Stimulated activated CD4-positive, alpha-beta T cell treated with anti-CD3 and anti-CD28 coated beads, Interleukin-4, amount 100 ng/mL, for 4 hours (primary cell): ENCODE results near the gene SECISBP2L.

Experiments
- DNase-seq, 2 experiments: peaks; one replicate each; pipeline ENCODE4 v3.0.0-alpha.2; 2020

Gene SECISBP2L

GRCh38 chr15:48962662-48963523 is 83.4 kb downstream of the SECISBP2L start:
- no peak for DNase-seq

- DNase-seq, result no peak
Observed at GRCh38 chr15:48955967-48956366, 90.3 kb downstream of the SECISBP2L start.

DNA sequence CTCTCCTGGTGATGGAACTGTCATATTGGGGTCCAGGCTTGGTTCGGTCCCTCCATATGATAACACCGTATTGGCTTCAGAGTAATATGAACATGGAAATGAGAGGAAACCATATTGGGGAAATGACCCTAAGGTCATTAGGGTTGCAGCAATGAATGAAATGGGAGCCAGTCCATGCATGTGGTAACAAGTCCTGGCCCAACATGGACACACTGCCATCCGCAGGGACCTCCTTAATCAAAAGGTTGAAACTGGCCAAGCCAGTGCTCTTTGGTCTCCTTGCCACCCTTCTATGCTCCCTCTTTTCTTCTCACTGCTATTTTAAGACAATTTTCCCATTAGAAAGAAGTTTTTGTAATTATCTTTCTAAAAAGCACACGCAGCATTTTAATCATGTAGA is 90.9 kb downstream of the SECISBP2L start:
- no peak for DNase-seq

- no peak for DNase-seq
Observed at GRCh38 chr15:48954538-48954937, 91.7 kb downstream of the SECISBP2L start.

GRCh38 chr15:48946840-48947187 is 99.4 kb downstream of the SECISBP2L start:
- no peak for DNase-seq

- DNase-seq, result no peak
Observed at GRCh38 chr15:48946074-48946839, 100.0 kb downstream of the SECISBP2L start.

DNA sequence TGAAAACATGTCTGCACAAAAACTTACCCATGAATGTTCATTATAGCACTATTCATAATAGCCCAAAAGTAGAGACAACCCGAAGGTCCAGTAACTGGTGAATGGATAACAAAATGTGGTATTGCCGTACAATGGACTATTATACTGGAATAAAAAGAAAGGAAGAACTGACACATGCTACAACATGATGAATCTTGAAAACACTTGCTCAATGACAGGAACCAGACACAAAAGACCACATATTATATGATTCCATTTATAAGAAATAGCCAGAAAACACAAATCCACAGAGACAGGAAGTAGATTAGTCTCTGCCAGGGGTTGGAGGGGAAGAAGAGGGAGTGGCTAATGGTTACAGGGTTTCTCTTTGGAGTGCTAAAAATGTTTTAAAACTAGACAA is 100.9 kb downstream of the SECISBP2L start:
- DNase-seq, result no peak

DNA sequence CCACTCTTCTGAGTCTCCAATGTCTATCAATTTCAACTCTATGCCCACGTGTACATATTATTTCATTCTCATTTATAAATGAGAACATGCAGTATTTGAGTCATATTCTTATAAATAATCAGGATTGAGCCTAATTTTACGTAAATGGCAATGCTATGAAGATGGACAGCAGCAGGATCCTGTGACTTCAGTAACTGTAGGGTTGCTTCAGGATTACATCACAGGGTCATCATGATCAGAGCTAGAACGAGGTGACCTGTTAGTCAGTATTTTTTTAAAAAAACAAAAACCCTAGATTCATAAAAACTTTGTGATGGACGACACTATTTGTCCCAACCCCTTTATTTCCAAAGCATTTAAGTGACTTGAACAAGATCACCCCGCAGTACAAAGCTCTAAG is 104.3 kb downstream of the SECISBP2L start:
- DNase-seq, result no peak

GRCh38 chr15:48940508-48940907 is 105.7 kb downstream of the SECISBP2L start:
- no peak for DNase-seq

- no peak for DNase-seq
Observed at GRCh38 chr15:48939648-48940047, 106.6 kb downstream of the SECISBP2L start.
